Measurements from ENCODE around the gene RBP2. TPM values are rescaled to one million over a fixed set of nuclear protein-coding genes. Genes with fewer than 3 reads are reported as not detected.

RBP2 gene
- total and polyA plus RNA-seq, 2 donors (not counting 3 experiments of a cell fraction or from before 2014, with no cell fraction given) = not detected

DNA sequence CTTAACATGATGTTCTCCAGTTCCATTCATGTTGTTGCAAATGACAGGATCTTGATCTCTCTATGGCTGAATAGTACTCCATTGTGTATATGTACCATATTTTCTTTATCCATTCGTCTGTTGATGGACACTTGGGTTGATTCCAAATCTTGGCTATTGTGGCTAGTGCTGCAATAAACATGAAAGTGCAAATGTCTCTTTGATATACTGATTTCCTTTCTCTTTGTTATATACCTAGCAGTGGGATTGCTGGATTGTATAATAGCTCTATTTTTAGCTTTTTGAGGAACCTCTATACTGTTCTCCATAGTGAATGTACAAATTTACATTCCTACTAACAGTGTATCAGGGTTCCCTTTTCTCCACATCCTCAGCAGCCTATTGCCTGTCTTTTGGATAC, 5.9 kb upstream of the RBP2 start:
- dilution Hi-C loops (cut with MboI; ENCODE audit: extremely low pct_ligation_motif_present, low sequenced_read_pairs) = no loop called here
- ChIA-PET POLR2A (no interaction called here), CTCF (no interaction called here)

DNA sequence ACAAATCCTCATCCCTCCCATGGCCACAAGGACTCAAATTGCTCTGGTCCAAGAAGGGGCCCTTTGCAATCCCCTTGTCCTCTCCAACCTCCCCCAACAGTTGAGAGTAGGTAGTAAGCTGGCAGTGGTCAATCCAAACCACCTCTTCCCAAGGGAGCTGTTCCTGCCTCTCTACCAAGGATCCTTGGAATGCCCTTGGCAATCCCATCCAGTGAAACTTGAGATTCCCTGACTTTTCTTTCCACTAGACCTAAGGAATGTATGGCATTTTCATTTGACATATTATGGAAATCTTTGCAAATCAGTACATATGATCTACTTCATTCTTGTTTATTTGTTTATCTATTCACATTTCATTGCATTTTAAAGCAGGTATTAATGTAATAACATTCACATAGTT, 4.8 kb upstream of the RBP2 start:
- TF ChIP-seq POLR2A (IDR thresholded peaks at IDR 0.05; ENCODE audit: low read depth, low read length) = no peak
- TF ChIP-seq EZH2 (IDR thresholded peaks at IDR 0.05; ENCODE audit: borderline replicate concordance, low read depth, low read length, severe bottlenecking) = no peak
- TF ChIP-seq JUN (IDR thresholded peaks at IDR 0.05; ENCODE audit: borderline replicate concordance, insufficient read depth, insufficient read length, low read depth) = no peak
- no peak for TF ChIP-seq FOS (IDR thresholded peaks at IDR 0.05; ENCODE audit: borderline replicate concordance, insufficient read depth, low read length)
- DNase-seq (ENCODE audit: low read depth, low spot score) = no peak
- POLR2A ChIA-PET = no interaction called here
- dilution Hi-C loops (cut with MboI; ENCODE audit: extremely low pct_ligation_motif_present, low sequenced_read_pairs) (no loop called here), intact Hi-C loops (cut with micrococcal nuclease) (no loop called here)
- no peaks in the 10 kb centered on the region for H3K79me2 ChIP-seq (ENCODE audit: control insufficient read depth, insufficient read depth, low read length)
- CTCF ChIA-PET = no interaction called here
- BruUV-seq (replicated peaks) = no TSS peak
- H3K9me3 ChIP-seq (replicated peaks; ENCODE audit: control insufficient read depth, insufficient read depth, low read length) = no peaks in the 10 kb centered on the region
- no peaks in the 10 kb centered on the region for H3K27me3 ChIP-seq (ENCODE audit: control insufficient read depth in 2 of 2, insufficient read depth in 2 of 2, low read length in 2 of 2)
- H4K20me1 ChIP-seq (replicated peaks; ENCODE audit: control insufficient read depth, extremely low read depth, insufficient read depth, low read length) = no peaks in the 10 kb centered on the region
- H3K9me1 ChIP-seq (replicated peaks; ENCODE audit: control insufficient read depth, extremely low read depth, insufficient read depth, low read length) = no peaks in the 10 kb centered on the region
- H3K27ac ChIP-seq (ENCODE audit: insufficient read depth, low read depth, low read length) = no peak overlapping the region
- H3K36me3 ChIP-seq (ENCODE audit: control insufficient read depth in 2 of 2, extremely low read depth in 1 of 2, insufficient read depth in 2 of 2, low read length in 2 of 2) = no peaks in the 10 kb centered on the region
- H3K4me2 ChIP-seq (ENCODE audit: insufficient read depth, low read length) = no peak overlapping the region
- H3K9ac ChIP-seq (replicated peaks; ENCODE audit: extremely low read depth, insufficient read depth, low read length) = no peak overlapping the region
- H3K4me3 ChIP-seq (replicated peaks in 1 of 3; ENCODE audit: insufficient read depth in 1 of 3, low read depth in 1 of 3, low read length in 3 of 3) = no peak overlapping the region
- no peak for FAIRE-seq
- H2AFZ ChIP-seq (ENCODE audit: low read depth, low read length) = no peak overlapping the region
- no peaks in the 10 kb centered on the region for H3K4me1 ChIP-seq (ENCODE audit: control insufficient read depth, extremely low read depth, insufficient read depth, low read length)

More for the DNA sequence above, 5.9 kb upstream of the RBP2 start:
- Histone ChIP-seq H4K20me1 (replicated peaks; ENCODE audit: control insufficient read depth, extremely low read depth, insufficient read depth, low read length) (no peaks in the 10 kb centered on the region), H3K9me3 (replicated peaks; ENCODE audit: control insufficient read depth, insufficient read depth, low read length) (no peaks in the 10 kb centered on the region), H3K9me1 (replicated peaks; ENCODE audit: control insufficient read depth, extremely low read depth, insufficient read depth, low read length) (no peaks in the 10 kb centered on the region), H3K9ac (replicated peaks; ENCODE audit: extremely low read depth, insufficient read depth, low read length) (no peak overlapping the region), H3K4me1 (ENCODE audit: control insufficient read depth, extremely low read depth, insufficient read depth, low read length) (no peaks in the 10 kb centered on the region), H3K4me2 (ENCODE audit: insufficient read depth, low read length) (no peak overlapping the region), H2AFZ (ENCODE audit: low read depth, low read length) (no peak overlapping the region), H3K79me2 (ENCODE audit: control insufficient read depth, insufficient read depth, low read length) (no peaks in the 10 kb centered on the region), H3K4me3 (replicated peaks in 1 of 3; ENCODE audit: insufficient read depth in 1 of 3, low read depth in 1 of 3, low read length in 3 of 3) (no peak overlapping the region), H3K27ac (ENCODE audit: insufficient read depth, low read depth, low read length) (no peak overlapping the region), H3K36me3 (ENCODE audit: control insufficient read depth in 2 of 2, extremely low read depth in 1 of 2, insufficient read depth in 2 of 2, low read length in 2 of 2) (no peaks in the 10 kb centered on the region), H3K27me3 (ENCODE audit: control insufficient read depth in 2 of 2, insufficient read depth in 2 of 2, low read length in 2 of 2) (no peaks in the 10 kb centered on the region)
- intact Hi-C loops (cut with micrococcal nuclease) = no loop called here
- BruUV-seq (replicated peaks) = no TSS peak
- TF ChIP-seq POLR2AphosphoS5 (IDR thresholded peaks at IDR 0.05; ENCODE audit: insufficient read depth, low read depth, low read length) (no peak), EZH2 (IDR thresholded peaks at IDR 0.05; ENCODE audit: borderline replicate concordance, low read depth, low read length, severe bottlenecking) (no peak), MYC (IDR thresholded peaks at IDR 0.05; ENCODE audit: low read depth, low read length) (no peak)
- TF ChIP-seq, protein P1, sequence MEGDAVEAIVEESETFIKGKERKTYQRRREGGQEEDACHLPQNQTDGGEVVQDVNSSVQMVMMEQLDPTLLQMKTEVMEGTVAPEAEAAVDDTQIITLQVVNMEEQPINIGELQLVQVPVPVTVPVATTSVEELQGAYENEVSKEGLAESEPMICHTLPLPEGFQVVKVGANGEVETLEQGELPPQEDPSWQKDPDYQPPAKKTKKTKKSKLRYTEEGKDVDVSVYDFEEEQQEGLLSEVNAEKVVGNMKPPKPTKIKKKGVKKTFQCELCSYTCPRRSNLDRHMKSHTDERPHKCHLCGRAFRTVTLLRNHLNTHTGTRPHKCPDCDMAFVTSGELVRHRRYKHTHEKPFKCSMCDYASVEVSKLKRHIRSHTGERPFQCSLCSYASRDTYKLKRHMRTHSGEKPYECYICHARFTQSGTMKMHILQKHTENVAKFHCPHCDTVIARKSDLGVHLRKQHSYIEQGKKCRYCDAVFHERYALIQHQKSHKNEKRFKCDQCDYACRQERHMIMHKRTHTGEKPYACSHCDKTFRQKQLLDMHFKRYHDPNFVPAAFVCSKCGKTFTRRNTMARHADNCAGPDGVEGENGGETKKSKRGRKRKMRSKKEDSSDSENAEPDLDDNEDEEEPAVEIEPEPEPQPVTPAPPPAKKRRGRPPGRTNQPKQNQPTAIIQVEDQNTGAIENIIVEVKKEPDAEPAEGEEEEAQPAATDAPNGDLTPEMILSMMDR (IDR thresholded peaks at IDR 0.05; ENCODE audit: extremely low read depth in 1 of 2, insufficient read depth in 1 of 2, low read depth in 1 of 2, low read length in 2 of 2) = no peak
- TF ChIP-seq, protein P2, sequence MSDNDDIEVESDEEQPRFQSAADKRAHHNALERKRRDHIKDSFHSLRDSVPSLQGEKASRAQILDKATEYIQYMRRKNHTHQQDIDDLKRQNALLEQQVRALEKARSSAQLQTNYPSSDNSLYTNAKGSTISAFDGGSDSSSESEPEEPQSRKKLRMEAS (IDR thresholded peaks at IDR 0.05; ENCODE audit: insufficient read depth, insufficient read length) = no peak
- DNase-seq (ENCODE audit: low read depth, low spot score) (no peak), FAIRE-seq (no peak)
